ENCODE measurements around the gene RPRD1B. TPM values are rescaled to one million over a fixed set of nuclear protein-coding genes. Genes with fewer than 3 reads are reported as not detected.

RPRD1B gene
- polyA plus RNA-seq, 2 of the 4 experiments (the other 2 are of a cell fraction) = 16.4 to 28.4 TPM

- no peak for ATAC-seq
- FAIRE-seq = no peak
- TF ChIP-seq MAFK (IDR thresholded peaks at IDR 0.05; ENCODE audit: partially characterized antibody) = no peak
- TF ChIP-seq ESRRA (IDR thresholded peaks at IDR 0.05; ENCODE audit: borderline replicate concordance, low read length) = no peak
- no peak for TF ChIP-seq POLR2AphosphoS2 (conservative IDR thresholded peaks at IDR 0.05; ENCODE audit: low read length)
- TF ChIP-seq, protein P1, sequence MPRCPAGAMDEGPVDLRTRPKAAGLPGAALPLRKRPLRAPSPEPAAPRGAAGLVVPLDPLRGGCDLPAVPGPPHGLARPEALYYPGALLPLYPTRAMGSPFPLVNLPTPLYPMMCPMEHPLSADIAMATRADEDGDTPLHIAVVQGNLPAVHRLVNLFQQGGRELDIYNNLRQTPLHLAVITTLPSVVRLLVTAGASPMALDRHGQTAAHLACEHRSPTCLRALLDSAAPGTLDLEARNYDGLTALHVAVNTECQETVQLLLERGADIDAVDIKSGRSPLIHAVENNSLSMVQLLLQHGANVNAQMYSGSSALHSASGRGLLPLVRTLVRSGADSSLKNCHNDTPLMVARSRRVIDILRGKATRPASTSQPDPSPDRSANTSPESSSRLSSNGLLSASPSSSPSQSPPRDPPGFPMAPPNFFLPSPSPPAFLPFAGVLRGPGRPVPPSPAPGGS (IDR thresholded peaks at IDR 0.05) = no peak
- no peak for TF ChIP-seq JUN (IDR thresholded peaks at IDR 0.05)
- TF ChIP-seq ZNF302 (CRISPR knock-in tag; IDR thresholded peaks at IDR 0.05) = no peak
- no peak for TF ChIP-seq CTCF (IDR thresholded peaks at IDR 0.05)
- TF ChIP-seq, protein P2, sequence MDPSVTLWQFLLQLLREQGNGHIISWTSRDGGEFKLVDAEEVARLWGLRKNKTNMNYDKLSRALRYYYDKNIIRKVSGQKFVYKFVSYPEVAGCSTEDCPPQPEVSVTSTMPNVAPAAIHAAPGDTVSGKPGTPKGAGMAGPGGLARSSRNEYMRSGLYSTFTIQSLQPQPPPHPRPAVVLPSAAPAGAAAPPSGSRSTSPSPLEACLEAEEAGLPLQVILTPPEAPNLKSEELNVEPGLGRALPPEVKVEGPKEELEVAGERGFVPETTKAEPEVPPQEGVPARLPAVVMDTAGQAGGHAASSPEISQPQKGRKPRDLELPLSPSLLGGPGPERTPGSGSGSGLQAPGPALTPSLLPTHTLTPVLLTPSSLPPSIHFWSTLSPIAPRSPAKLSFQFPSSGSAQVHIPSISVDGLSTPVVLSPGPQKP (IDR thresholded peaks at IDR 0.05; ENCODE audit: low read depth, low read length) = no peak
- no peak for TF ChIP-seq USF2 (IDR thresholded peaks at IDR 0.05)
- TF ChIP-seq KDM1A (IDR thresholded peaks at IDR 0.05; ENCODE audit: low read depth) = no peak
- TF ChIP-seq HOXB13 (CRISPR knock-in tag; IDR thresholded peaks at IDR 0.05; ENCODE audit: low read depth) = no peak
- TF ChIP-seq ZC3H11A (IDR thresholded peaks at IDR 0.05) = no peak
- TF ChIP-seq, protein P3, sequence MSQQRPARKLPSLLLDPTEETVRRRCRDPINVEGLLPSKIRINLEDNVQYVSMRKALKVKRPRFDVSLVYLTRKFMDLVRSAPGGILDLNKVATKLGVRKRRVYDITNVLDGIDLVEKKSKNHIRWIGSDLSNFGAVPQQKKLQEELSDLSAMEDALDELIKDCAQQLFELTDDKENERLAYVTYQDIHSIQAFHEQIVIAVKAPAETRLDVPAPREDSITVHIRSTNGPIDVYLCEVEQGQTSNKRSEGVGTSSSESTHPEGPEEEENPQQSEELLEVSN (IDR thresholded peaks at IDR 0.05; ENCODE audit: borderline replicate concordance, low read depth) = no peak
- CTCF ChIA-PET = interaction anchor here (0.6 to 6.2 kb wide), 5 partner anchors 20 to 144 kb away, joined by 3 to 40 read pairs (median 6); no protein-coding TSS in a partner anchor
- 94% methylated on average over 2 of the region's 2 CpGs for WGBS (ENCODE audit: missing lambda C conversion rate)
- Histone ChIP-seq H3K4me3 (no peak overlapping the region), H3K4me1 (no peaks in the 10 kb centered on the region), H3K9me3 (peaks cover 14% of the 10 kb centered on the region), H3K27ac (no peak overlapping the region), H3K4me2 (no peak overlapping the region)
- DNase-seq (ENCODE audit: low read depth in 1 of 2, low spot score in 1 of 2) = no peak
- POLR2A ChIA-PET = no interaction called here
These were observed 44.5 kb downstream of the RPRD1B start for GRCh38 chr20:38078084-38078483.

DNA sequence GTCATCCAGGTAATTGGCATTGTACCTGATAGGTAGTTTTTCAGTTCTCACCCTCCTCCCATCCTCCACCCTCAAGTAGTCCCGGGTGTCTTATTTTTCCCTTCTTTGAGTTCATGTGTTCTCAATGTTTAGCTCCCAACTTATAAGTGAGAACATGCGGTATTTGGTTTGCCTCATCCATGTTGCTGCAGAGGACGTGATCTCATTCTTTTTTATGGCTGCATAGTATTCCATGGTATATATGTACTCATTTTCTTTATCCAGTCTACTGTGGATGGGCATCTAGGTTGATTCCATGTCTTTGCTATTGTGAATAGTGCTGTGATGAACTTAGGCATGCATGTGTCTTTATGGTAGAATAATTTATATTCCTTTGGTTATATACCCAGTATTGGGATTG, 45.8 kb downstream of the RPRD1B start:
- ChIA-PET POLR2A (no interaction called here), CTCF (interaction anchor here (1.2 to 4.0 kb wide), 3 partner anchors 13 to 143 kb away, joined by 4 to 16 read pairs (median 11); no protein-coding TSS in a partner anchor)
- TF ChIP-seq HOXB5 (CRISPR knock-in tag; IDR thresholded peaks at IDR 0.05) = no peak
- WGBS (ENCODE audit: missing lambda C conversion rate) = 95% methylated on average over 3 of the region's 3 CpGs
- H3K9me3 ChIP-seq = peaks cover 10% of the 10 kb centered on the region; the same call in 1 of the 3 replicates
- no peak for DNase-seq (ENCODE audit: low read depth in 1 of 2, low spot score in 1 of 2)
- no peak overlapping the region for H3K27ac ChIP-seq
- peaks cover 8% of the 10 kb centered on the region; the same call in 2 of the 3 replicates for H3K4me1 ChIP-seq
- H3K4me3 ChIP-seq = no peak overlapping the region
- FAIRE-seq = no peak
- no peak for ATAC-seq
- no peak overlapping the region for H3K4me2 ChIP-seq

GRCh38 chr20:38081575-38081974, 48.0 kb downstream of the RPRD1B start:
- Histone ChIP-seq H3K27ac (no peak overlapping the region), H3K4me3 (no peak overlapping the region), H3K4me2 (no peak overlapping the region), H3K4me1 (peaks cover 9% of the 10 kb centered on the region; the same call in 2 of the 3 replicates), H3K9me3 (peaks cover 10% of the 10 kb centered on the region; the same call in 1 of the 3 replicates)
- TF ChIP-seq ZNF302 (CRISPR knock-in tag; IDR thresholded peaks at IDR 0.05) = no peak
- TF ChIP-seq CHD4 (IDR thresholded peaks at IDR 0.05; ENCODE audit: borderline replicate concordance) = no peak
- no peak for TF ChIP-seq CEBPB (IDR thresholded peaks at IDR 0.05)
- DNase-seq (ENCODE audit: low read depth in 1 of 2, low spot score in 1 of 2) = no peak
- ChIA-PET POLR2A (no interaction called here), CTCF (interaction anchor here (0.8 to 4.0 kb wide), 2 partner anchors 24 to 141 kb away, joined by 3 to 16 read pairs; no protein-coding TSS in a partner anchor)
- FAIRE-seq = no peak
- 98% methylated on average over 3 of the region's 3 CpGs for whole genome bisulfite sequencing (ENCODE audit: missing lambda C conversion rate)
- no peak for ATAC-seq

Measured in A549 (cell line).